ENCODE data around the gene COL5A2. TPM values are rescaled to one million over a fixed set of nuclear protein-coding genes. Genes with fewer than 3 reads are reported as not detected.

Gene COL5A2
- total and polyA plus RNA-seq, 8 donors: 122 to 324 (median 210) TPM

DNA sequence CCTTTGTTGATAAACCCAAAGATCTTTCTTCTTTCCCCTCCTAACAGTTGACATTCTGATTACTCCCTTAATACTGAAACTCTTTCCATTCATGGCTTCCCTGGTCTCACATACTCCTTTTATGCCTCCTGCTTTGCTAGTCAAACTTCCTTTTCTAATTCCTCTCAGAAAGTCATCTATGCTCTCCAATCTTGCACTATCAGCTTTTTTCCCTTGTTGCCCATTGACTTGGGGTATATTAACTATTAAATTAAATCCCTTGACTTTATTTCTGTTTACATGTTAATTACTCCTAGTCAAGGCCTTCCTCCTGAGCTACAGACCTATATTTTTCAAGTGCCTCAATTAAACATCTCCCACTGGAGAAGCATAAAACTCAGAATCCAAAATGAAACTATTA is 3.6 kb upstream of the COL5A2 start:
- DNase-seq: no peak
- no peak overlapping the region for H3K4me3 ChIP-seq
- intact Hi-C loops (cut with DNase I): no loop called here
- H3K27me3 ChIP-seq: no peaks in the 10 kb centered on the region
- H3K4me1 ChIP-seq: no peaks in the 10 kb centered on the region
- TF ChIP-seq, protein P1, sequence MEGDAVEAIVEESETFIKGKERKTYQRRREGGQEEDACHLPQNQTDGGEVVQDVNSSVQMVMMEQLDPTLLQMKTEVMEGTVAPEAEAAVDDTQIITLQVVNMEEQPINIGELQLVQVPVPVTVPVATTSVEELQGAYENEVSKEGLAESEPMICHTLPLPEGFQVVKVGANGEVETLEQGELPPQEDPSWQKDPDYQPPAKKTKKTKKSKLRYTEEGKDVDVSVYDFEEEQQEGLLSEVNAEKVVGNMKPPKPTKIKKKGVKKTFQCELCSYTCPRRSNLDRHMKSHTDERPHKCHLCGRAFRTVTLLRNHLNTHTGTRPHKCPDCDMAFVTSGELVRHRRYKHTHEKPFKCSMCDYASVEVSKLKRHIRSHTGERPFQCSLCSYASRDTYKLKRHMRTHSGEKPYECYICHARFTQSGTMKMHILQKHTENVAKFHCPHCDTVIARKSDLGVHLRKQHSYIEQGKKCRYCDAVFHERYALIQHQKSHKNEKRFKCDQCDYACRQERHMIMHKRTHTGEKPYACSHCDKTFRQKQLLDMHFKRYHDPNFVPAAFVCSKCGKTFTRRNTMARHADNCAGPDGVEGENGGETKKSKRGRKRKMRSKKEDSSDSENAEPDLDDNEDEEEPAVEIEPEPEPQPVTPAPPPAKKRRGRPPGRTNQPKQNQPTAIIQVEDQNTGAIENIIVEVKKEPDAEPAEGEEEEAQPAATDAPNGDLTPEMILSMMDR (IDR thresholded peaks at IDR 0.05): no peak
- H3K9me3 ChIP-seq: no peaks in the 10 kb centered on the region
- no peak overlapping the region for H3K27ac ChIP-seq
- no peaks in the 10 kb centered on the region for H3K36me3 ChIP-seq
- no peak for ATAC-seq

DNA sequence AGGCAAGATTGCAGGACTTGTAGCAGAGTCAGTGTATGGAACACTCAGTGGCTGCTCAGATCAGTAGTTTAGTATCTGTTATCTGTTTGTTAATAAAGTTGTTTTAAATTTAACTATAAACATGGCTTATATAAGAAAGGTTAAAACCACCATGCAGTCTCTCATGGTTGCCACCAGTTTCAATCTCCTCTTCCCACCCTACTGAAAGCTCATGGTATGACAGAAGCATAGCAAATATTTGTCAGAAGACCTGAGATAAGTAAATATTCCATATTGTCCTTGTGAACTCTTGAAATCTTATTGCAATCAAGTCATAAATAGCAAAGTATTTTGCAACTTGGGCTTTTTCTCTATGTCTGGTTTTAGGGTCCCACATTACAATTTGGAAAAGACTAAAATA is 2.1 kb upstream of the COL5A2 start:
- TF ChIP-seq, protein P1 (IDR thresholded peaks at IDR 0.05): no peak
- Histone ChIP-seq H3K4me1 (no peaks in the 10 kb centered on the region), H3K27ac (no peak overlapping the region), H3K27me3 (no peaks in the 10 kb centered on the region), H3K9me3 (no peaks in the 10 kb centered on the region), H3K36me3 (no peaks in the 10 kb centered on the region), H3K4me3 (no peak overlapping the region)
- DNase-seq (no peak), ATAC-seq (no peak)
- intact Hi-C loops (cut with DNase I): no loop called here

DNA sequence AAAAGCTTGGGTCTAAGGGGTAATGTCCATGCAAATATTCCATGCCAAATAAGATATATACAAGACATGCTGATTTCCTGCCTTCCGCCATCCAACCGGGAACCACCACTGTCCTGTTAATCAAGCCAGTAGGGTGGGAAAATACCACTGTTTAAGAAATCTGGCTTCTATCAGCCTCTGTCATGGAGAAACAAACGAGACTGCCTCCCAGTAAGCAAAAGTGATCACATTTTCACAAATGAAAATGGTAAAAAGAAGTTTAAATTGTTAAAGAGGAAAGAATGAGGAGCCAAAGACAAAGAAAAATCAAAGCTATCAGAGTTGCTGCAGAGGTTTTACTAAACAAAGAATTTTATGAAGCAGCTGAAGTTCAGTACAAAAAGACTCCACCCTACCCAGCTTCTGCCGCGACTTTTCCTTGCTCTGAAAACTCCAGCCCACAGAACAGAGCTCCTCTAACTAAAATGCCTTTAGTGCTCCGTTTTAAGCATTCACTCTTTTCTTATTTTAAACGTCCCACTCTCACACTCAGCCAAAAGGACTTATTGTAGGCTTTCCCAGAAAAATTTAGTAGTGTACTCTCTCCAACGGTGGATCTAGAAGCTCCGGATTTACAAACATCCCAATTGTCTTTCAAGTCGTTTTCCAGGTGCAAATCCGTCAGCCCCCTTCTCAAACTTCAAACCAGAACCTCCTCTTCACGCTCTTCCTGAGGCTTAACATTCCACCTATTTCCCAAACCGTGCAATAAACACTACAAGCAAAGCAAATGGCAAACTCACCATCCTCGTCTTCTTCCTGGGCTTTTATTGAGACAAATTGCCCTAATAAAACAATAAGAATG is 613 bp downstream of the COL5A2 start:
- Histone ChIP-seq H3K36me3 (no peaks in the 10 kb centered on the region), H3K9me3 (no peaks in the 10 kb centered on the region), H3K27me3 (no peaks in the 10 kb centered on the region), H3K4me1 (no peaks in the 10 kb centered on the region), H3K4me3 (peak overlapping the region; percentile 33 to 36), H3K27ac (peak overlapping the region; percentile 63 to 83)
- TF ChIP-seq, protein P1 (IDR thresholded peaks at IDR 0.05): no peak
- peak; percentile 58 for ATAC-seq
- peak in 2 of 4 donors; percentile 68 to 77 for DNase-seq
- intact Hi-C loops (cut with DNase I): no loop called here

DNA sequence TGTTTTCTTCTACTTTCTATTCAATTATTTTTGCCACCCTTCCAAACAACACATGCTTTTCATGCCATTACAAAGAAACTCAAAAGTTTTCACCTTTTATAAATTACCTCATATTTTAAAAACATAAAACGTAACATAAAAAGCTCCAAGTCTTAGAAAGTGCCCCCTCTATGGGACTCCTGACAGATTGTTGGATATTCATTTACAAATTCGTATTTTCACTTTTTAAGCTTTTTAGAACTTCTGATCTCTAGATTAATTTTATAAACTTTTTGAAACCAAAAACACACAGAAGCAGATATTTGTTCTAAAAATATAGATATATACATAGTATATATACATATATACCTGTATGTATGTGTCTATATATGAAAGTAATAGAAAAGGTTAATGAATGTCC is 1.5 kb downstream of the COL5A2 start:
- Histone ChIP-seq H3K27me3 (no peaks in the 10 kb centered on the region), H3K4me3 (peak overlapping the region; percentile 33 to 36), H3K36me3 (no peaks in the 10 kb centered on the region), H3K27ac (peak overlapping the region; percentile 63 to 83), H3K9me3 (no peaks in the 10 kb centered on the region), H3K4me1 (no peaks in the 10 kb centered on the region)
- TF ChIP-seq, protein P1 (IDR thresholded peaks at IDR 0.05): no peak
- no peak for ATAC-seq
- DNase-seq: no peak
- intact Hi-C loops (cut with DNase I): no loop called here

DNA sequence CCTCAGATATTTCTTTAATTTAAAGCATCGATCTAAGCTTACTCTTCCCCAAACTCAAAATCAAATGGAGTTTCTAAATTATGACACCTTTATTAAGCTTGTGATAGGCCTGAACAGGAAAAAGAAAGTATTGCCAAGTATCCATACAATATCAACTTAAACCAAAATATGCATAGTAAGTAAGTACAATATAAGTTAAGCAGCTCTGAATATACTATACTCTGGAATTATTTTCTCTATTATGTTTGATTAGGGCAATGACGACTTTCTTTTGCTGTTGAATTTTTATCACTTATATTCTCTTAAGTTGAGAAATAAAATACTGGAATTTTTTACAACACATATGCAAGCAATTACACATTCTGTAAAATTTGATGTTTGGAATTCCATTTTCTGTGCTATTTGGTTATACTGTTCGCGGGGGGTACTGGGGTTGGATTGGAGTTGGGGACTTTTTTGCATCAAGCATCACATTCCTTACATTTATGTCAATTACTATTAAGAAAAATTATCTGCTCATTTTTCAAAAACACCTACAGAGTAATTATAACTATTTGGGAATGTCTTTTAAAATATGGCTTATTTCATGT is 2.2 kb downstream of the COL5A2 start:
- no peaks in the 10 kb centered on the region for H3K36me3 ChIP-seq
- peak overlapping the region in 1 of 2 donors; percentile 83 for H3K27ac ChIP-seq
- no peaks in the 10 kb centered on the region for H3K4me1 ChIP-seq
- peak overlapping the region; percentile 33 to 36 for H3K4me3 ChIP-seq
- H3K27me3 ChIP-seq: no peaks in the 10 kb centered on the region
- ATAC-seq: no peak
- DNase-seq: no peak
- intact Hi-C loops (cut with DNase I): no loop called here
- H3K9me3 ChIP-seq: no peaks in the 10 kb centered on the region
- TF ChIP-seq, protein P1 (IDR thresholded peaks at IDR 0.05): no peak

Measured in left lung (tissue), 10 donors.